Activated naive CD8-positive, alpha-beta T cell (primary cell): ENCODE results near the gene SPRED2.

Source experiments
- H3K27ac Mint-ChIP-seq: one replicate; pipeline ENCODE4 v1.8.0; 2021; ENCODE audit warnings: mixed read lengths
- H3K27me3 Mint-ChIP-seq: one replicate; pipeline ENCODE4 v1.8.0; 2021; ENCODE audit warnings: mixed read lengths
- H3K36me3 Mint-ChIP-seq: one replicate; pipeline ENCODE4 v1.8.0; 2021; ENCODE audit warnings: mixed read lengths
- H3K4me1 Mint-ChIP-seq: one replicate; pipeline ENCODE4 v1.8.0; 2021; ENCODE audit warnings: low read depth, mixed read lengths
- H3K4me3 Mint-ChIP-seq: one replicate; pipeline ENCODE4 v1.8.0; 2021; ENCODE audit warnings: mild to moderate bottlenecking, mixed read lengths
- H3K9me3 Mint-ChIP-seq: one replicate; pipeline ENCODE4 v1.8.0; 2021; ENCODE audit warnings: low read depth, mixed read lengths

The SPRED2 gene

GRCh38 chr2:65411056-65411795 is 21.2 kb downstream of the SPRED2 start:
- Mint-ChIP-seq H3K36me3 (no peaks in the 10 kb centered on the region), H3K4me3 (no peak overlapping the region), H3K27me3 (no peaks in the 10 kb centered on the region), H3K4me1 (peaks cover 19% of the 10 kb centered on the region), H3K27ac (no peak overlapping the region), H3K9me3 (no peaks in the 10 kb centered on the region)

- Mint-ChIP-seq H3K4me1 (peaks cover 23% of the 10 kb centered on the region), H3K36me3 (no peaks in the 10 kb centered on the region), H3K27ac (no peak overlapping the region), H3K4me3 (no peak overlapping the region), H3K9me3 (no peaks in the 10 kb centered on the region), H3K27me3 (no peaks in the 10 kb centered on the region)
These were observed 23.4 kb downstream of the SPRED2 start for GRCh38 chr2:65409045-65409444.

- Mint-ChIP-seq H3K4me3 (no peak overlapping the region), H3K9me3 (no peaks in the 10 kb centered on the region), H3K36me3 (no peaks in the 10 kb centered on the region), H3K27ac (no peak overlapping the region), H3K27me3 (peaks cover 1% of the 10 kb centered on the region), H3K4me1 (peaks cover 23% of the 10 kb centered on the region)
These were observed 25.2 kb downstream of the SPRED2 start for GRCh38 chr2:65407240-65407639.

GRCh38 chr2:65404988-65405697 is 27.3 kb downstream of the SPRED2 start:
- Mint-ChIP-seq H3K4me1 (peaks cover 23% of the 10 kb centered on the region), H3K27me3 (peaks cover 1% of the 10 kb centered on the region), H3K9me3 (no peaks in the 10 kb centered on the region), H3K4me3 (no peak overlapping the region), H3K36me3 (no peaks in the 10 kb centered on the region), H3K27ac (no peak overlapping the region)

GRCh38 chr2:65403529-65403915 is 28.9 kb downstream of the SPRED2 start:
- Mint-ChIP-seq H3K9me3 (no peaks in the 10 kb centered on the region), H3K36me3 (no peaks in the 10 kb centered on the region), H3K4me3 (no peak overlapping the region), H3K27me3 (peaks cover 1% of the 10 kb centered on the region), H3K27ac (no peak overlapping the region), H3K4me1 (peaks cover 23% of the 10 kb centered on the region)

- peaks cover 21% of the 10 kb centered on the region for H3K4me1 Mint-ChIP-seq
- H3K27ac Mint-ChIP-seq: no peak overlapping the region
- no peak overlapping the region for H3K4me3 Mint-ChIP-seq
- no peaks in the 10 kb centered on the region for H3K36me3 Mint-ChIP-seq
- peaks cover 1% of the 10 kb centered on the region for H3K27me3 Mint-ChIP-seq
- H3K9me3 Mint-ChIP-seq: no peaks in the 10 kb centered on the region
These were observed 29.4 kb downstream of the SPRED2 start for GRCh38 chr2:65402780-65403528.

GRCh38 chr2:65402323-65402722 is 30.1 kb downstream of the SPRED2 start:
- Mint-ChIP-seq H3K9me3 (no peaks in the 10 kb centered on the region), H3K27me3 (peaks cover 1% of the 10 kb centered on the region), H3K4me1 (peaks cover 17% of the 10 kb centered on the region), H3K27ac (no peak overlapping the region), H3K4me3 (no peak overlapping the region), H3K36me3 (no peaks in the 10 kb centered on the region)

- no peak overlapping the region for H3K27ac Mint-ChIP-seq
- no peaks in the 10 kb centered on the region for H3K36me3 Mint-ChIP-seq
- H3K4me3 Mint-ChIP-seq: no peak overlapping the region
- no peaks in the 10 kb centered on the region for H3K9me3 Mint-ChIP-seq
- H3K27me3 Mint-ChIP-seq: peaks cover 5% of the 10 kb centered on the region
- peaks cover 3% of the 10 kb centered on the region for H3K4me1 Mint-ChIP-seq
These were observed 35.3 kb downstream of the SPRED2 start for GRCh38 chr2:65397122-65397521.

- Mint-ChIP-seq H3K27ac (no peak overlapping the region), H3K4me3 (no peak overlapping the region), H3K9me3 (no peaks in the 10 kb centered on the region), H3K4me1 (peaks cover 3% of the 10 kb centered on the region), H3K36me3 (no peaks in the 10 kb centered on the region), H3K27me3 (peaks cover 5% of the 10 kb centered on the region)
These were observed 35.9 kb downstream of the SPRED2 start for GRCh38 chr2:65396348-65397026.

- H3K9me3 Mint-ChIP-seq: no peaks in the 10 kb centered on the region
- peaks cover 3% of the 10 kb centered on the region for H3K4me1 Mint-ChIP-seq
- no peak overlapping the region for H3K4me3 Mint-ChIP-seq
- H3K36me3 Mint-ChIP-seq: no peaks in the 10 kb centered on the region
- H3K27me3 Mint-ChIP-seq: peaks cover 5% of the 10 kb centered on the region
- H3K27ac Mint-ChIP-seq: no peak overlapping the region
These were observed 36.6 kb downstream of the SPRED2 start for GRCh38 chr2:65395621-65396347.

- Mint-ChIP-seq H3K27ac (no peak overlapping the region), H3K4me1 (peaks cover 3% of the 10 kb centered on the region), H3K27me3 (peaks cover 5% of the 10 kb centered on the region), H3K36me3 (no peaks in the 10 kb centered on the region), H3K4me3 (no peak overlapping the region), H3K9me3 (no peaks in the 10 kb centered on the region)
These were observed 38.5 kb downstream of the SPRED2 start for GRCh38 chr2:65393743-65394422.

GRCh38 chr2:65393046-65393445 is 39.4 kb downstream of the SPRED2 start:
- H3K36me3 Mint-ChIP-seq: no peaks in the 10 kb centered on the region
- H3K4me1 Mint-ChIP-seq: peaks cover 3% of the 10 kb centered on the region
- H3K27me3 Mint-ChIP-seq: peaks cover 5% of the 10 kb centered on the region
- no peak overlapping the region for H3K4me3 Mint-ChIP-seq
- no peaks in the 10 kb centered on the region for H3K9me3 Mint-ChIP-seq
- H3K27ac Mint-ChIP-seq: no peak overlapping the region

- Mint-ChIP-seq H3K27me3 (peaks cover 5% of the 10 kb centered on the region), H3K36me3 (no peaks in the 10 kb centered on the region), H3K4me3 (no peak overlapping the region), H3K9me3 (no peaks in the 10 kb centered on the region), H3K27ac (no peak overlapping the region), H3K4me1 (peaks cover 3% of the 10 kb centered on the region)
These were observed 39.8 kb downstream of the SPRED2 start for GRCh38 chr2:65392609-65393008.

GRCh38 chr2:65390134-65390533 is 42.3 kb downstream of the SPRED2 start:
- Mint-ChIP-seq H3K27me3 (peaks cover 2% of the 10 kb centered on the region), H3K27ac (no peak overlapping the region), H3K36me3 (no peaks in the 10 kb centered on the region), H3K9me3 (no peaks in the 10 kb centered on the region), H3K4me3 (no peak overlapping the region), H3K4me1 (no peaks in the 10 kb centered on the region)
